HL-60 (cell line): Measurements from ENCODE around the gene PNKP.

Experiments used
- POLR2AphosphoS5 ChIP-seq: IDR thresholded peaks from 2 replicates; pipeline ENCODE4 v1.6.1; 2012; ENCODE audit warnings: low read depth
- SPI1 ChIP-seq: IDR thresholded peaks from 2 replicates; pipeline ENCODE4 v1.6.1; 2012; ENCODE audit warnings: low read depth, mild to moderate bottlenecking, borderline replicate concordance
- TF ChIP-seq, protein P1 (sequence below): IDR thresholded peaks from one replicate; pipeline ENCODE4 v1.5.1; 2011; ENCODE audit warnings: low read length, control low read depth, inconsistent platforms; ENCODE audit not compliant: insufficient read depth
- TF ChIP-seq, protein P2 (sequence below): IDR thresholded peaks from 2 replicates; pipeline ENCODE4 v1.6.1; 2012; ENCODE audit warnings: low read depth; ENCODE audit not compliant: insufficient replicate concordance

DNA sequence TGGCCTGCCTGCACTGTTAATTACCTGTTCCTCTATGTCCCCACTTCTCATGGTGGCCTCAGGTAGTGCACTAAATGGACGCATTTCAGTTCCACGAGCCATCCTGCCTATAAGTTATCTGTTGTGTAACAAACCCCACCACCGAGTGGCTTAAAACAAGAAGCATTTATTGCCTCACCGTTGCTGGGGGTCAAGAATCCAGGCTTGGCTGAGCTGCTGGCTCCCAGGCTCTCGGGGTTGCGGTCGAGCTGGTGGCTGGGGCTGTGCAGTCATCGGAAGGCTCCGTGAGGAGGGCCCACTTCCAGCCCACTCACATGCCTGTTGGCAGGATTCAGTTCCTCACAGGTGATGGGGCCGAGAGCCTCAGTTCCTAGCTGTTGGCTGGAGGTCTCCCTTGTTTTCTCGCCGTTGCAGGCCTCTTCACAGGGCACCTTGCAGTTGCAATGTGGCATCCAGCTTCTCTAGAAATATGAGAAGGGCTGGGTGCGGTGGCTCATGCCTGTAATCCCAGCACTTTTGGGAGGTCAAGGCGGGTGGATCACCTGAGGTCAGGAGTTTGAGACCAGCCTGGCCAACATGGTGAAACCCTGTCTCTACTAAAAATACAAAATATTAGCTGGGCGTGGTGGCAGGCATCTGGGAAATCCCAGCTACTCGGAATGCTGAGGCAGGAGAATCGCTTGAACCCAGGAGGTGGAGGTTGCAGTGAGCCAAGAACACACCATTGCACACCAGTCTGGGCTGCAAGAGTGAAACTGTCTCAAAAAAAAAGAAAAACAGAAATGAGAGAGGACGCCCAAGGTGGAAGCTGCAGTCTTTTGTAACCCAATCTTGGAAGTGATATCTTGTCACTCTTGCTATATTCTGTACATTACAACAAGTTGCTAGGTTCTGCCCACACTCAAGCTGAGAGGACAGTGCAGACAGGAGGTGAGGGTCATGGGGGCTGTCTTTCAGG, 23.0 kb downstream of the PNKP start:
- TF ChIP-seq, protein P1, sequence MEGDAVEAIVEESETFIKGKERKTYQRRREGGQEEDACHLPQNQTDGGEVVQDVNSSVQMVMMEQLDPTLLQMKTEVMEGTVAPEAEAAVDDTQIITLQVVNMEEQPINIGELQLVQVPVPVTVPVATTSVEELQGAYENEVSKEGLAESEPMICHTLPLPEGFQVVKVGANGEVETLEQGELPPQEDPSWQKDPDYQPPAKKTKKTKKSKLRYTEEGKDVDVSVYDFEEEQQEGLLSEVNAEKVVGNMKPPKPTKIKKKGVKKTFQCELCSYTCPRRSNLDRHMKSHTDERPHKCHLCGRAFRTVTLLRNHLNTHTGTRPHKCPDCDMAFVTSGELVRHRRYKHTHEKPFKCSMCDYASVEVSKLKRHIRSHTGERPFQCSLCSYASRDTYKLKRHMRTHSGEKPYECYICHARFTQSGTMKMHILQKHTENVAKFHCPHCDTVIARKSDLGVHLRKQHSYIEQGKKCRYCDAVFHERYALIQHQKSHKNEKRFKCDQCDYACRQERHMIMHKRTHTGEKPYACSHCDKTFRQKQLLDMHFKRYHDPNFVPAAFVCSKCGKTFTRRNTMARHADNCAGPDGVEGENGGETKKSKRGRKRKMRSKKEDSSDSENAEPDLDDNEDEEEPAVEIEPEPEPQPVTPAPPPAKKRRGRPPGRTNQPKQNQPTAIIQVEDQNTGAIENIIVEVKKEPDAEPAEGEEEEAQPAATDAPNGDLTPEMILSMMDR = no peak
- TF ChIP-seq SPI1 (no peak), POLR2AphosphoS5 (no peak)
- TF ChIP-seq, protein P2, sequence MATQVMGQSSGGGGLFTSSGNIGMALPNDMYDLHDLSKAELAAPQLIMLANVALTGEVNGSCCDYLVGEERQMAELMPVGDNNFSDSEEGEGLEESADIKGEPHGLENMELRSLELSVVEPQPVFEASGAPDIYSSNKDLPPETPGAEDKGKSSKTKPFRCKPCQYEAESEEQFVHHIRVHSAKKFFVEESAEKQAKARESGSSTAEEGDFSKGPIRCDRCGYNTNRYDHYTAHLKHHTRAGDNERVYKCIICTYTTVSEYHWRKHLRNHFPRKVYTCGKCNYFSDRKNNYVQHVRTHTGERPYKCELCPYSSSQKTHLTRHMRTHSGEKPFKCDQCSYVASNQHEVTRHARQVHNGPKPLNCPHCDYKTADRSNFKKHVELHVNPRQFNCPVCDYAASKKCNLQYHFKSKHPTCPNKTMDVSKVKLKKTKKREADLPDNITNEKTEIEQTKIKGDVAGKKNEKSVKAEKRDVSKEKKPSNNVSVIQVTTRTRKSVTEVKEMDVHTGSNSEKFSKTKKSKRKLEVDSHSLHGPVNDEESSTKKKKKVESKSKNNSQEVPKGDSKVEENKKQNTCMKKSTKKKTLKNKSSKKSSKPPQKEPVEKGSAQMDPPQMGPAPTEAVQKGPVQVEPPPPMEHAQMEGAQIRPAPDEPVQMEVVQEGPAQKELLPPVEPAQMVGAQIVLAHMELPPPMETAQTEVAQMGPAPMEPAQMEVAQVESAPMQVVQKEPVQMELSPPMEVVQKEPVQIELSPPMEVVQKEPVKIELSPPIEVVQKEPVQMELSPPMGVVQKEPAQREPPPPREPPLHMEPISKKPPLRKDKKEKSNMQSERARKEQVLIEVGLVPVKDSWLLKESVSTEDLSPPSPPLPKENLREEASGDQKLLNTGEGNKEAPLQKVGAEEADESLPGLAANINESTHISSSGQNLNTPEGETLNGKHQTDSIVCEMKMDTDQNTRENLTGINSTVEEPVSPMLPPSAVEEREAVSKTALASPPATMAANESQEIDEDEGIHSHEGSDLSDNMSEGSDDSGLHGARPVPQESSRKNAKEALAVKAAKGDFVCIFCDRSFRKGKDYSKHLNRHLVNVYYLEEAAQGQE = no peak
